OCI-LY3 (cell line): ENCODE data around the gene SCRN2.

Source experiments
- H2AFZ ChIP-seq: fragments of 200-600, 300-600 bp; shearing (Covaris generic); 2 replicates; pipeline ENCODE4 v1.6.0; 2014; ENCODE audit warnings: antibody characterized with exemption, low read depth, low read length
- H3K27ac ChIP-seq: fragments of 200-600, 300-600 bp; sonication (generic); 2 replicates; pipeline ENCODE4 v1.5.1; 2014; ENCODE audit warnings: mild to moderate bottlenecking, low read length, moderate library complexity, mixed read lengths
- H3K27me3 ChIP-seq: fragments of 200-600, 300-600 bp; sonication (generic); 2 replicates; pipeline ENCODE4 v1.6.1; 2014; ENCODE audit warnings: low read depth, low read length, mixed read lengths
- H3K36me3 ChIP-seq: fragments of 200-600, 300-600 bp; sonication (generic); replicated peaks from 2 replicates; pipeline ENCODE3; 2014; ENCODE audit warnings: low read depth, low read length, mixed read lengths
- H3K4me1 ChIP-seq: fragments of 300-600, 200-600 bp; sonication (generic); 2 replicates; pipeline ENCODE4 v1.6.1; 2014; ENCODE audit warnings: low read length, mixed read lengths
- H3K4me2 ChIP-seq: fragments of 200-600, 300-600 bp; sonication (generic); 2 replicates; pipeline ENCODE4 v1.6.1; 2014; ENCODE audit warnings: low read length, mixed read lengths
- H3K4me3 ChIP-seq: fragments of 300-600, 200-600 bp; sonication (generic); 2 replicates; pipeline ENCODE4 v1.5.1; 2014; ENCODE audit warnings: antibody characterized with exemption, mild to moderate bottlenecking, low read length, moderate library complexity
- H3K79me2 ChIP-seq: fragments of 300-600, 200-600 bp; shearing (Covaris generic); 2 replicates; pipeline ENCODE4 v1.6.1; 2014; ENCODE audit warnings: mild to moderate bottlenecking, low read length, mixed read lengths
- H3K9ac ChIP-seq: fragments of 300-600, 200-600 bp; shearing (Covaris generic); 2 replicates; pipeline ENCODE4 v1.6.0; 2014; ENCODE audit warnings: mild to moderate bottlenecking, low read length, moderate library complexity
- H3K9me3 ChIP-seq: fragments of 200-600, 300-600 bp; shearing (Covaris generic); 2 replicates; pipeline ENCODE4 v1.6.1; 2014; ENCODE audit warnings: low read length, mixed read lengths; ENCODE audit not compliant: insufficient read depth
- H4K20me1 ChIP-seq: fragments of 200-600, 300-600 bp; sonication (generic); 2 replicates; pipeline ENCODE4 v1.6.1; 2016; ENCODE audit warnings: low read length, mixed read lengths; ENCODE audit not compliant: insufficient read depth
- CTCF ChIP-seq: fragments of 200-600, 300-600 bp; sonication (generic); IDR thresholded peaks from 2 replicates; pipeline ENCODE4 v1.5.1; 2014; ENCODE audit warnings: antibody characterized with exemption, low read length, low read depth
- EZH2phosphoT487 ChIP-seq: fragments of 200-600 bp; shearing (Covaris generic); IDR thresholded peaks from 2 replicates; pipeline ENCODE4 v1.6.1; 2018; ENCODE audit warnings: antibody characterized with exemption, mixed run types, low read depth

The SCRN2 gene

GRCh38 chr17:47845716-47846075 is 4.6 kb upstream of the SCRN2 start:
- H3K9me3 ChIP-seq: no peaks in the 10 kb centered on the region
- H3K4me2 ChIP-seq: no peak overlapping the region
- H3K4me1 ChIP-seq: peaks cover 49% of the 10 kb centered on the region
- TF ChIP-seq EZH2phosphoT487 (no peak), CTCF (no peak)
- H3K79me2 ChIP-seq: peaks cover 12% of the 10 kb centered on the region; the same call in 1 of the 2 replicates
- no peak overlapping the region for H3K9ac ChIP-seq
- H2AFZ ChIP-seq: no peak overlapping the region
- no peaks in the 10 kb centered on the region for H3K36me3 ChIP-seq
- H3K4me3 ChIP-seq: no peak overlapping the region
- H3K27ac ChIP-seq: no peak overlapping the region
- no peaks in the 10 kb centered on the region for H4K20me1 ChIP-seq
- H3K27me3 ChIP-seq: no peaks in the 10 kb centered on the region

GRCh38 chr17:47844814-47845715 is 4.0 kb upstream of the SCRN2 start:
- Histone ChIP-seq H3K4me3 (no peak overlapping the region), H3K27me3 (no peaks in the 10 kb centered on the region), H3K9ac (no peak overlapping the region), H3K79me2 (peaks cover 13% of the 10 kb centered on the region; the same call in 1 of the 2 replicates), H3K36me3 (no peaks in the 10 kb centered on the region), H3K4me1 (peaks cover 54% of the 10 kb centered on the region), H3K9me3 (no peaks in the 10 kb centered on the region), H4K20me1 (no peaks in the 10 kb centered on the region), H3K27ac (no peak overlapping the region), H3K4me2 (peak overlapping the region; percentile 11), H2AFZ (no peak overlapping the region)
- TF ChIP-seq CTCF (peak; percentile 34), EZH2phosphoT487 (no peak)

GRCh38 chr17:47844227-47844626 is 3.2 kb upstream of the SCRN2 start:
- H3K79me2 ChIP-seq: peaks cover 9% of the 10 kb centered on the region; the same call in 1 of the 2 replicates
- peaks cover 49% of the 10 kb centered on the region for H3K4me1 ChIP-seq
- no peak overlapping the region for H3K4me3 ChIP-seq
- H3K4me2 ChIP-seq: peak overlapping the region; percentile 11
- no peaks in the 10 kb centered on the region for H3K9me3 ChIP-seq
- no peaks in the 10 kb centered on the region for H4K20me1 ChIP-seq
- H3K27me3 ChIP-seq: no peaks in the 10 kb centered on the region
- H2AFZ ChIP-seq: no peak overlapping the region
- H3K27ac ChIP-seq: no peak overlapping the region; the same call in 1 of the 2 replicates
- TF ChIP-seq EZH2phosphoT487: no peak
- TF ChIP-seq CTCF: no peak
- H3K36me3 ChIP-seq: peaks cover under 1% of the 10 kb centered on the region
- no peak overlapping the region for H3K9ac ChIP-seq

DNA sequence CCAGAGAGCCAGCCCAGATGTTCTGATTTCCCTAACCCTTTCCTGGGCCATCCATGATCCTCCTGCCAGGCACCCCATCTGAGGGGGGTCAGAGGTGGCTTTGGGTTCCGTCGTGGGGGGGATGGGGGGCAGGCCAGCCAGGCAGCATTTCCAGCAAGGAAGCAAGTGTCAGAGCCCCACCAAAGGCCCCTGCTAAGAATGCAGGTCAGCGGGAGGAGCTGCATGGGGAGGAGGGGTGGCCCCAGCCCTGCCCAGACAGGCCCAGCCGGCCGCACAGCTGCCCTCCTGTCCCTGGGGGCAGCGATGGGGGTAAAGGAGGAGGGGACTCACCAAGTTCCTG is 2.3 kb upstream of the SCRN2 start:
- H3K4me3 ChIP-seq: peak overlapping the region; percentile 32; the same call in 1 of the 2 replicates
- no peak for TF ChIP-seq CTCF
- no peak overlapping the region for H2AFZ ChIP-seq
- H3K9me3 ChIP-seq: no peaks in the 10 kb centered on the region
- H3K79me2 ChIP-seq: peaks cover 9% of the 10 kb centered on the region; the same call in 1 of the 2 replicates
- H3K27ac ChIP-seq: peak overlapping the region; percentile 74
- H4K20me1 ChIP-seq: no peaks in the 10 kb centered on the region
- H3K4me2 ChIP-seq: peak overlapping the region; percentile 72
- peaks cover 6% of the 10 kb centered on the region for H3K36me3 ChIP-seq
- H3K9ac ChIP-seq: peak overlapping the region; percentile 61
- H3K27me3 ChIP-seq: no peaks in the 10 kb centered on the region
- H3K4me1 ChIP-seq: peaks cover 49% of the 10 kb centered on the region
